PC-3 (cell line): ENCODE results near the gene SELENOP.

ENCODE experiments used
- CTCF ChIP-seq: fragments of 300-600 bp; sonication (generic); conservative IDR thresholded peaks from 2 replicates; pipeline ENCODE4 v1.5.1; 2017; ENCODE audit warnings: antibody characterized with exemption, low read depth, mild to moderate bottlenecking, low read length
- EZH2 ChIP-seq: fragments of 300-600 bp; sonication (generic); IDR thresholded peaks from one replicate; pipeline ENCODE4 v1.6.1; 2017; ENCODE audit warnings: antibody characterized with exemption, mild to moderate bottlenecking, low read length; ENCODE audit not compliant: unreplicated experiment

GRCh38 chr5:42770003-42770402, 41.7 kb downstream of the SELENOP start:
- TF ChIP-seq CTCF (no peak), EZH2 (no peak)
